GM18870 (cell line): Measurements from ENCODE around the gene XYLB.

Experiments
- ATAC-seq: cut with Tn5 transposase; IDR thresholded peaks from one replicate; pipeline ENCODE4 v1.9.1; 2021; ENCODE audit warnings: moderate library complexity; ENCODE audit not compliant: unreplicated experiment

The XYLB gene

DNA sequence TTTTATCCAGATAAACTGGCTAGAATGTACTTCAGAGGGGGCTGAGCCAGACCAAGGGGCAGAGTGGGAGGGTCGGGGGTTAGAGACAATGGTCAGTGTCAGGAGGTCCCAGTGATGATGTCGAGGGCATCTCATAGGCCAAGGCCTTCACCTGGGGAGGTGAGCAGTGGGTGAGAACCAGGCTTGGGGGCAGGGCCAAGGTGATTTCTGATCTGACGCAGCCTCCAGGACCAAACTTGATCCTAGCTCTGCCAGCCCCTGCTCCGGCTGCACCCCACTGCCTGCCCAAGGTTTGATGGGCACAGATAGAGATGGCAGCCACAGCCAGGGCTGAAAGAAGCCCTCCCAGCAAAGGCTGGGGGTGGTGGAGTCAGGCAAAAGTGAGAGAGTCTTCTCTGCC is 14.9 kb downstream of the XYLB start:
- ATAC-seq = no peak

- no peak for ATAC-seq
Measured at GRCh38 chr3:38362825-38363224, 16.2 kb downstream of the XYLB start.

GRCh38 chr3:38364721-38365400 is 18.3 kb downstream of the XYLB start:
- no peak for ATAC-seq

DNA sequence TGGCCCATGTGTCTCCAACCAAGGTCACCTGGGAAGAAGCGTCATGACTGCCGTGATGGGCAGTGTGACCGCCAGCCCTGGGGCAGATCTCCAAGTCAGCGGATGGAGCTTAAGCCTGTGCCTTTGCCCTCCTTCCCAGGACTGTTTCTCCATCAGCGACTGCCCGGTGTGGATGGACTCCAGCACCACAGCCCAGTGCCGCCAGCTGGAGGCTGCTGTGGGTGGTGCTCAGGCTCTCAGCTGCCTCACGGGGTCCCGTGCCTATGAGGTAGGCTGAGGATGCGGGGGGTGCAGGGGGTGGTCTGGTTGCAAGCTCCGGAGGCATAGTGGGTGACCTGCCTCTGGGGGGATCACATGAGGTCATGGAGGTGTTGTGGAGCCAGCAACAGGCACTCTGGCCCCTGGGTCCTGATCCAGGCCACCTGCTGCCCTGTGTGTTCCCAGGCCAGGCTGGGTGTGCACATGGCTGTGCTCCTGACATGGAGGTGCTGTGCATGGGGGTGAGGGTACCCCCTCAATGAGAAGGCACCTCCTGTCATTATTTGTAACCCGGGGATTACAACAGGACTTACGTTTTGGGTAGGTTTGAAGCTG is 19.0 kb downstream of the XYLB start:
- ATAC-seq = no peak

GRCh38 chr3:38366082-38366481 is 19.5 kb downstream of the XYLB start:
- no peak for ATAC-seq

DNA sequence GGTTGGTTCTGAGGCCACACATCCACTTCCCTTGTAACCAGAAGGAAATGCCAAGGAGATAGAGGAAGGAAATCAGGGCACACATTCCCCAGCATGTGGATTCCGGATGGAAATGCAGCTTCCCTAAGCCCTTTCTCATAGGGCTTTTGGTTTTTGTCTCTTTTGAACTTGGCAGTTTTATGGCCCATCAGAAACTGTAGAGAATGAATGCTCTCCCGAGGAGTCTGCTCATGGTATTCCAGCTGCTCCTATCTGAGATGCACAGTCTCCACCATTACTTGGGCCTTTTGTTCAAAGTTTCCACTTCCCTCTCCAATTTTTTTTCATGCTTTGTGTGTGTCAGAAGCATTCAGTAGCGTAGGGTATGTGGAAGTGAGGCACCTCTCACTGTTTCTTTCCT is 21.2 kb downstream of the XYLB start:
- ATAC-seq = no peak

DNA sequence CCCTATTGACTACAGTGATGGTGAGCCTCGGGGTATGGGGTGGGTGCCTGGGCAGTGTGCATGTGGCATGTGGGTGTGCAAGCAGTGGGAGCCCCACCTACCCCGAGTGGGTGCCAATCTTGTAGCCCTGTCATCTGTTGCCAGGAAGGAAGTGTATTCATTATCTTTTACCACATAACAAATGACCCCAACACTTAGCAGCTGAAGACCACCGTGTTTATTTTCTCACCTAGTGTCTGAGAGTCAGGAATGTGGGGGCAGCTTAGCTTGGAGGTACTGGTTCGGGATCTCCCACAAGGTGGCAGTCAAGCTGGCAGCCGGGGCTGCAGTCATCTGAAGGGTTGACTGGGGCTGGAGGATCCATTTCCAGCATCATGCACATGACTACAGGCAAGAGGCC is 21.7 kb downstream of the XYLB start:
- ATAC-seq = no peak

- ATAC-seq = no peak
Measured at GRCh38 chr3:38369186-38369585, 22.6 kb downstream of the XYLB start.

GRCh38 chr3:38370149-38370548 is 23.6 kb downstream of the XYLB start:
- ATAC-seq = no peak

DNA sequence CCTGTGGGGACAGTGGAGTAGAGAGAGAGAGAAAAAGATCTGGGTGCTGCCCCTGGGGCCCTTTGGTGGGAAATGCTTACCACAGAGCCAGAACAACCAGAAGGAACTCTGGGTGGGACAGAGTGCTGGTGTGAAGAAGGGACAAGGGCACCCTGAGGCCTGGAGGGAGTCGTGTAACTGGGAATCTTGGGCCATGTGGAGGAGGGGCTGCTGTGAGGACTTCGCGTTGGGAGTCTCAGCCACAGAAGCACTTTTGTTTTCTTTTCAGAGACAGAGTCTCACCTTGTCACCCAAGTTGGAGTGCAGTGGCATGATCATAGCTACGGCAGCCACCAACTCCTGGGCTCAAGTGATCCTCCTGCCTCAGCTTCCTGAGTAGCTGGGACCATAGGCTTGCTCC is 24.3 kb downstream of the XYLB start:
- ATAC-seq = no peak

- ATAC-seq = no peak
Measured at GRCh38 chr3:38371541-38372213, 25.1 kb downstream of the XYLB start.

GRCh38 chr3:38372214-38372601 is 25.6 kb downstream of the XYLB start:
- no peak for ATAC-seq

- no peak for ATAC-seq
Measured at GRCh38 chr3:38374221-38374620, 27.6 kb downstream of the XYLB start.

DNA sequence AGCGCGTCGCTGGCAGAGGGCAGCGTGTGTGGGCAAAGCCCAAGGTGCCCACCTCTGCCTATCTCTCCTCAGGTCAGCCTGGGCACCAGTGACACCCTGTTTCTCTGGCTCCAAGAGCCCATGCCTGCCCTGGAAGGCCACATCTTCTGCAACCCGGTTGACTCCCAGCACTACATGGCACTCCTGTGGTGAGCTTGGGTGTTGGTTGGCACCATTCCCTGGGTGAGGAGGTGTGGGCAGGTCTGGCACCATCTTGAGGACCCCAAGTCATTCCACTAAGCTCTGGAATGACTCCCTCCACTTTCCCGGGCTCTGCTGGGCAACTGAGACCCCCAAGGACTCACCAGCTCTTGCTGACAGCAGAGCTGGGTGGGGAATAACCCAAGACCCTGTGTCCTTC is 28.5 kb downstream of the XYLB start:
- ATAC-seq = no peak

GRCh38 chr3:38375488-38376097 is 29.0 kb downstream of the XYLB start:
- no peak for ATAC-seq

- no peak for ATAC-seq
Measured at GRCh38 chr3:38376098-38376816, 29.7 kb downstream of the XYLB start.

DNA sequence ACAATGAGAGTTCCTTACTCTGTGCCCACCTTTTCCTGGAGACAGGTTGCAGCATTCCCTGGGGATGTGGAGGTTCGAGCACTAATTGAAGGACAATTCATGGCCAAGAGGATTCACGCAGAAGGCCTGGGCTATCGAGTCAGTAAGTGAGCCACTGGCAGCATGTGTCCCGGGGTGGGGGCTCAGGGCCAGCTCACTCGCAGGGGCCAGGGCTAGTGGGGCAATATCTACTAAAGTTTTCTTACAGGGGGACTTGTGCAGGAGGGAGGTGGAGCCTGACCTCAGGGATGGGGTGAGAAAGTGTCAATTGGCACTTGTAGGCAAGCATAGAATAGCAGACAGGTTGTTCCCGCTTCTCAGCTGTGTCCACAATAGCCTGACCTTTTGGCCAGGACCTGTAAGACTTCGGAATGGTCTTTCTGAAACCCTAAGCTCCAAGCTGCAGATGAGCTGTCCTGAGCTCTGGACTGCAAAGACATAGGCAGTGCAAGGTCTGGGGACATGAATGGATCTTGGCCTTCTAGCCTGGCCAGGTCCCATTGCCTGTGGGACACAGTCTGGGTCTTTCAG is 32.7 kb downstream of the XYLB start:
- no peak for ATAC-seq

- no peak for ATAC-seq
Measured at GRCh38 chr3:38382506-38383080, 36.0 kb downstream of the XYLB start.

GRCh38 chr3:38383156-38383875 is 36.7 kb downstream of the XYLB start:
- no peak for ATAC-seq
